WTC11 (cell line): ENCODE results near the gene NAA80. TPM values are rescaled to one million over a fixed set of nuclear protein-coding genes. Genes with fewer than 3 reads are reported as not detected.
A peak's percentile ranks its signal among the peaks of the same experiment; 100 is the strongest.
"Not testable (repeated sequence)": the region's sequence is repeated elsewhere in the genome, so short reads cannot be mapped to it uniquely, and the experiment has no call there.

Experiments used
- ATAC-seq: fragments of 200-7000 bp; cut with Tn5 transposase; 2 replicates; pipeline ENCODE4 v1.10.0; 2021; ENCODE audit warnings: mild to moderate bottlenecking, moderate library complexity
- CTCF ChIA-PET: fragments of 300-600 bp; sonication (Branson Sonifier 250); formaldehyde crosslinking; loops from one replicate; lab custom pipeline; 2021; ENCODE audit warnings: antibody characterized with exemption; lab: Charles Lee
- POLR2A ChIA-PET: fragments of 350-600 bp; sonication (Branson Sonifier 250); formaldehyde crosslinking; loops from one replicate; lab custom pipeline; 2021; ENCODE audit warnings: antibody characterized with exemption; lab: Charles Lee
- DNase-seq: peaks from one replicate; pipeline ENCODE4 v3.0.0; 2021; ENCODE audit warnings: low spot score
- H3K27ac Mint-ChIP-seq: 2 replicates; pipeline ENCODE4 v1.8.0; 2021; ENCODE audit warnings: mixed read lengths
- H3K27me3 Mint-ChIP-seq: 2 replicates; pipeline ENCODE4 v1.8.0; 2021; ENCODE audit warnings: low read depth, mild to moderate bottlenecking, moderate library complexity, mixed read lengths
- H3K36me3 Mint-ChIP-seq: 2 replicates; pipeline ENCODE4 v1.8.0; 2021; ENCODE audit warnings: mixed read lengths
- H3K4me1 Mint-ChIP-seq: 2 replicates; pipeline ENCODE4 v1.8.0; 2022; ENCODE audit warnings: mixed read lengths
- H3K4me3 Mint-ChIP-seq: 2 replicates; pipeline ENCODE4 v1.8.0; 2021; ENCODE audit warnings: mild to moderate bottlenecking, moderate library complexity, mixed read lengths
- H3K9me3 Mint-ChIP-seq: 2 replicates; pipeline ENCODE4 v1.8.0; 2021; ENCODE audit warnings: mixed read lengths
- CBFB ChIP-seq: sonication (generic); formaldehyde crosslinking; IDR thresholded peaks from 2 replicates; pipeline ENCODE4 v1.8.1; 2022; ENCODE audit warnings: mild to moderate bottlenecking, low read depth, missing genetic modification reagents
- CREM ChIP-seq: sonication (generic); formaldehyde crosslinking; IDR thresholded peaks from 2 replicates; pipeline ENCODE4 v1.8.1; 2022; ENCODE audit warnings: mild to moderate bottlenecking, missing genetic modification reagents, moderate library complexity
- ESRRA ChIP-seq: sonication (generic); formaldehyde crosslinking; IDR thresholded peaks from 2 replicates; pipeline ENCODE4 v1.8.1; 2022; ENCODE audit warnings: mild to moderate bottlenecking, missing genetic modification reagents, borderline replicate concordance
- ETV6 ChIP-seq: sonication (generic); formaldehyde crosslinking; IDR thresholded peaks from 2 replicates; pipeline ENCODE4 v1.8.1; 2022; ENCODE audit warnings: mild to moderate bottlenecking, missing genetic modification reagents
- HMGA2 ChIP-seq: fragments of 250-450 bp; sonication (Bioruptor Pico); IDR thresholded peaks from 2 replicates; pipeline ENCODE4 v1.4.0; 2021; ENCODE audit warnings: mild to moderate bottlenecking, moderate library complexity
- RELA ChIP-seq: sonication (generic); formaldehyde crosslinking; IDR thresholded peaks from 2 replicates; pipeline ENCODE4 v1.8.1; 2022; ENCODE audit warnings: missing genetic modification reagents, mild to moderate bottlenecking, borderline replicate concordance
- RORB ChIP-seq: fragments of 250-450 bp; sonication (Bioruptor Pico); IDR thresholded peaks from 2 replicates; pipeline ENCODE4 v1.9.0; 2021; ENCODE audit warnings: mild to moderate bottlenecking
- ZNF121 ChIP-seq: sonication (generic); formaldehyde crosslinking; IDR thresholded peaks from 2 replicates; pipeline ENCODE4 v1.8.0; 2023; ENCODE audit warnings: missing genetic modification reagents
- ZNF138 ChIP-seq: sonication (generic); formaldehyde crosslinking; conservative IDR thresholded peaks from 2 replicates; pipeline ENCODE4 v1.8.1; 2022; ENCODE audit warnings: mild to moderate bottlenecking, moderate library complexity, missing genetic modification reagents
- ZNF219 ChIP-seq: sonication (generic); formaldehyde crosslinking; IDR thresholded peaks from 2 replicates; pipeline ENCODE4 v1.8.0; 2023; ENCODE audit warnings: missing genetic modification reagents, mild to moderate bottlenecking, borderline replicate concordance
- ZNF263 ChIP-seq: sonication (generic); formaldehyde crosslinking; IDR thresholded peaks from 2 replicates; pipeline ENCODE4 v1.8.1; 2022; ENCODE audit warnings: low read depth, mild to moderate bottlenecking, moderate library complexity, missing genetic modification reagents
- ZNF317 ChIP-seq: sonication (generic); formaldehyde crosslinking; IDR thresholded peaks from 2 replicates; pipeline ENCODE4 v1.8.1; 2023; ENCODE audit warnings: low read depth, mild to moderate bottlenecking, moderate library complexity, missing genetic modification reagents, borderline replicate concordance
- ZNF396 ChIP-seq: fragments of 250-450 bp; sonication (Bioruptor Pico); IDR thresholded peaks from 2 replicates; pipeline ENCODE4 v1.8.0; 2021; ENCODE audit warnings: mild to moderate bottlenecking, moderate library complexity, borderline replicate concordance
- total RNA-seq: library from RNA; stranded (reverse); gene quantifications from 3 replicates; pipeline ENCODE4 v1.2.3, GENCODE V29; 2021
- TF ChIP-seq, protein P1 (sequence below): sonication (generic); formaldehyde crosslinking; IDR thresholded peaks from 2 replicates; pipeline ENCODE4 v1.8.1; 2022; ENCODE audit warnings: mild to moderate bottlenecking, moderate library complexity, missing genetic modification reagents
- TF ChIP-seq, protein P2 (sequence below): sonication (generic); formaldehyde crosslinking; IDR thresholded peaks from 2 replicates; pipeline ENCODE4 v1.8.1; 2023; ENCODE audit warnings: mild to moderate bottlenecking, missing genetic modification reagents, borderline replicate concordance
- TF ChIP-seq, protein P3 (sequence below): sonication (generic); formaldehyde crosslinking; IDR thresholded peaks from 2 replicates; pipeline ENCODE4 v1.8.0; 2022; ENCODE audit warnings: mild to moderate bottlenecking, missing genetic modification reagents
- TF ChIP-seq, protein P4 (sequence below): fragments of 250-450 bp; sonication (Bioruptor Pico); IDR thresholded peaks from 2 replicates; pipeline ENCODE4 v1.9.0; 2021; ENCODE audit warnings: mild to moderate bottlenecking
- TF ChIP-seq, protein P5 (sequence below): sonication (generic); formaldehyde crosslinking; IDR thresholded peaks from 2 replicates; pipeline ENCODE4 v1.8.0; 2023; ENCODE audit warnings: missing genetic modification reagents
- TF ChIP-seq, protein P6 (sequence below): sonication (generic); formaldehyde crosslinking; IDR thresholded peaks from 2 replicates; pipeline ENCODE4 v1.8.1; 2023; ENCODE audit warnings: mild to moderate bottlenecking, missing genetic modification reagents, moderate library complexity

NAA80 gene
- total RNA-seq, 1 experiment from 2014 or later, result 17.3 TPM

DNA sequence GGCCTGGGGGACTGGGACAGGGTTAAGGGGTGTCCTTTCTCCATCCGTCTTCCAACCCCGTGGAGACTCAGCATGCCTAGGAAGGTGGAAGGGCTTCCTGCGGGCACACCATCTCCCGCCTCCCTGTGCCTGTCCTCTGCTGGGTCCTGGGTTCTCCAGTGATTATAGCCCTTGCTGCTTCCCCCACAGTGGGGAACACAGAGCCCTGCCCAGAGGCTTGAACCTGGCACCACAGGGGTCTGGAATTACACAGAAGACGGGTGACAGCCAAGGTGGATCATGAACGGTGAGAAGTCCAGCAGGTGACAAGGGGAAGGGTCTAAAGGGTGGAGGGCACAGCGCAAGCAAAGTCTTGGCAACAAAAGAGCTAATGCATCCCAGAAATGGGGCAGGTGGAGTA lies 36.4 kb downstream of the NAA80 start:
- no peak overlapping the region for H3K27ac Mint-ChIP-seq
- H3K36me3 Mint-ChIP-seq, result peaks cover 2% of the 10 kb centered on the region; the same call in 1 of the 2 replicates
- POLR2A ChIA-PET, result no interaction called here
- DNase-seq, result no peak
- H3K4me3 Mint-ChIP-seq, result no peak overlapping the region
- no peaks in the 10 kb centered on the region for H3K9me3 Mint-ChIP-seq
- H3K4me1 Mint-ChIP-seq, result peaks cover 44% of the 10 kb centered on the region
- CTCF ChIA-PET, result interaction anchor here (0.6 to 4.4 kb wide), 11 partner anchors 13 to 1938 kb away, joined by 3 to 73 read pairs (median 10); partner anchors contain the start of genes GNAT1 and HYAL1
- no peak for ATAC-seq
- no peaks in the 10 kb centered on the region; the same call in 1 of the 2 replicates for H3K27me3 Mint-ChIP-seq
- TF ChIP-seq RORB (CRISPR knock-in tag), result no peak
- no peak for TF ChIP-seq CBFB (CRISPR knock-in tag)
- no peak for TF ChIP-seq RELA
- no peak for TF ChIP-seq ZNF219 (CRISPR knock-in tag)
- no peak for TF ChIP-seq ZNF317 (CRISPR knock-in tag)
- TF ChIP-seq, protein P1, sequence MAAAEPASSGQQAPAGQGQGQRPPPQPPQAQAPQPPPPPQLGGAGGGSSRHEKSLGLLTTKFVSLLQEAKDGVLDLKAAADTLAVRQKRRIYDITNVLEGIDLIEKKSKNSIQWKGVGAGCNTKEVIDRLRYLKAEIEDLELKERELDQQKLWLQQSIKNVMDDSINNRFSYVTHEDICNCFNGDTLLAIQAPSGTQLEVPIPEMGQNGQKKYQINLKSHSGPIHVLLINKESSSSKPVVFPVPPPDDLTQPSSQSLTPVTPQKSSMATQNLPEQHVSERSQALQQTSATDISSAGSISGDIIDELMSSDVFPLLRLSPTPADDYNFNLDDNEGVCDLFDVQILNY (CRISPR knock-in tag), result no peak
- TF ChIP-seq HMGA2, result no peak
- TF ChIP-seq, protein P2, sequence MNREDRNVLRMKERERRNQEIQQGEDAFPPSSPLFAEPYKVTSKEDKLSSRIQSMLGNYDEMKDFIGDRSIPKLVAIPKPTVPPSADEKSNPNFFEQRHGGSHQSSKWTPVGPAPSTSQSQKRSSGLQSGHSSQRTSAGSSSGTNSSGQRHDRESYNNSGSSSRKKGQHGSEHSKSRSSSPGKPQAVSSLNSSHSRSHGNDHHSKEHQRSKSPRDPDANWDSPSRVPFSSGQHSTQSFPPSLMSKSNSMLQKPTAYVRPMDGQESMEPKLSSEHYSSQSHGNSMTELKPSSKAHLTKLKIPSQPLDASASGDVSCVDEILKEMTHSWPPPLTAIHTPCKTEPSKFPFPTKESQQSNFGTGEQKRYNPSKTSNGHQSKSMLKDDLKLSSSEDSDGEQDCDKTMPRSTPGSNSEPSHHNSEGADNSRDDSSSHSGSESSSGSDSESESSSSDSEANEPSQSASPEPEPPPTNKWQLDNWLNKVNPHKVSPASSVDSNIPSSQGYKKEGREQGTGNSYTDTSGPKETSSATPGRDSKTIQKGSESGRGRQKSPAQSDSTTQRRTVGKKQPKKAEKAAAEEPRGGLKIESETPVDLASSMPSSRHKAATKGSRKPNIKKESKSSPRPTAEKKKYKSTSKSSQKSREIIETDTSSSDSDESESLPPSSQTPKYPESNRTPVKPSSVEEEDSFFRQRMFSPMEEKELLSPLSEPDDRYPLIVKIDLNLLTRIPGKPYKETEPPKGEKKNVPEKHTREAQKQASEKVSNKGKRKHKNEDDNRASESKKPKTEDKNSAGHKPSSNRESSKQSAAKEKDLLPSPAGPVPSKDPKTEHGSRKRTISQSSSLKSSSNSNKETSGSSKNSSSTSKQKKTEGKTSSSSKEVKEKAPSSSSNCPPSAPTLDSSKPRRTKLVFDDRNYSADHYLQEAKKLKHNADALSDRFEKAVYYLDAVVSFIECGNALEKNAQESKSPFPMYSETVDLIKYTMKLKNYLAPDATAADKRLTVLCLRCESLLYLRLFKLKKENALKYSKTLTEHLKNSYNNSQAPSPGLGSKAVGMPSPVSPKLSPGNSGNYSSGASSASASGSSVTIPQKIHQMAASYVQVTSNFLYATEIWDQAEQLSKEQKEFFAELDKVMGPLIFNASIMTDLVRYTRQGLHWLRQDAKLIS, result no peak
- TF ChIP-seq, protein P3, sequence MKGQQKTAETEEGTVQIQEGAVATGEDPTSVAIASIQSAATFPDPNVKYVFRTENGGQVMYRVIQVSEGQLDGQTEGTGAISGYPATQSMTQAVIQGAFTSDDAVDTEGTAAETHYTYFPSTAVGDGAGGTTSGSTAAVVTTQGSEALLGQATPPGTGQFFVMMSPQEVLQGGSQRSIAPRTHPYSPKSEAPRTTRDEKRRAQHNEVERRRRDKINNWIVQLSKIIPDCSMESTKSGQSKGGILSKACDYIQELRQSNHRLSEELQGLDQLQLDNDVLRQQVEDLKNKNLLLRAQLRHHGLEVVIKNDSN (CRISPR knock-in tag), result no peak

DNA sequence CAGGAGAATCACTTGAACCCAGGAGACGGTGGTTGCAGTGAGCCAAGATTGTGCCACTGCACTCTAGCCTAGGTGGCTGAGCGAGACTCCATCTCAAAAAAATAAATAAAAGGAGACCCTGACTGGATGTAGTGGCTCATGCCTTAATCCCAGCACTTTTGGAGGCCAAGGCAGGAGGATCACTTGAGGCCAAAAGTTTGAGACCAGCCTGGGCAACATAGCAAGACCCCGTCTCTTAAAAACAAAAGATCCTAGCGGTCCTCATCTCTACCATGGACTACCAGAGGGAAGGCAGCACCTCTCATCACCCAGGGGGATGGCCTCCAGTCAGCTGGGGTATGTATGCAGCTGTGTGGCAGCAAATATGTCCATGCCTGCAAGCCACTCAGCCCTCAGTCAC lies 37.0 kb downstream of the NAA80 start:
- H3K4me1 Mint-ChIP-seq, result peaks cover 42% of the 10 kb centered on the region
- H3K36me3 Mint-ChIP-seq, H3K9me3 Mint-ChIP-seq: not testable (repeated sequence)
- peak; percentile 77; the same call in 1 of the 2 replicates for TF ChIP-seq ZNF121 (CRISPR knock-in tag)
- TF ChIP-seq, all 79 proteins: peak for 1; not testable (repeated sequence) for 78
- H3K27me3 Mint-ChIP-seq, ATAC-seq, H3K4me3 Mint-ChIP-seq, H3K27ac Mint-ChIP-seq, DNase-seq, POLR2A ChIA-PET: not testable (repeated sequence)
- CTCF ChIA-PET, result interaction anchor here (3.5 kb wide), 1 partner anchor 68 kb away, joined by 61 read pairs; the partner anchor contains the start of gene GNAT1

DNA sequence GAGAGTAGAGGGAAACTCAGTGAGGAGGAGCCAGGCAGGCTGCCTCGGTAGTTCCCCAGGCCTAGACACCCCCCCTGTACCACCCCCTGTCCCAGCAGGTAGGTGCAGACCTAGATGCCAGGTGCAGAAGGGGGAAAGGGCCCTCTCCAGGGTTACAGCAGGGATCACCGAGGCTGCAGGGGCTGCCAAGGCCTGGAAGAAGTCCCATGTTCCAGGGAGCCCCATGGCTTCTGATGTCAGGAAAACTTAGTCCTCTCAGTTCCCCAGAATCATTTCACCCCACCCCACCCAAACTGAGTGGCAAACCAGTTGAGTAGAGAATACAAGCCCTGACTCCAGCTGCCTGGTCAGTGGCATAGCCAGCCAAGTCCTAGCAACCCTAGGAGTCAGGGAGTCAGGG lies 37.7 kb downstream of the NAA80 start:
- peaks cover 12% of the 10 kb centered on the region for H3K36me3 Mint-ChIP-seq
- TF ChIP-seq ZNF396 (CRISPR knock-in tag) (no peak), ESRRA (CRISPR knock-in tag) (no peak), ZNF138 (CRISPR knock-in tag) (no peak), CREM (CRISPR knock-in tag) (no peak), ETV6 (CRISPR knock-in tag) (no peak), ZNF263 (CRISPR knock-in tag) (no peak)
- TF ChIP-seq, protein P4, sequence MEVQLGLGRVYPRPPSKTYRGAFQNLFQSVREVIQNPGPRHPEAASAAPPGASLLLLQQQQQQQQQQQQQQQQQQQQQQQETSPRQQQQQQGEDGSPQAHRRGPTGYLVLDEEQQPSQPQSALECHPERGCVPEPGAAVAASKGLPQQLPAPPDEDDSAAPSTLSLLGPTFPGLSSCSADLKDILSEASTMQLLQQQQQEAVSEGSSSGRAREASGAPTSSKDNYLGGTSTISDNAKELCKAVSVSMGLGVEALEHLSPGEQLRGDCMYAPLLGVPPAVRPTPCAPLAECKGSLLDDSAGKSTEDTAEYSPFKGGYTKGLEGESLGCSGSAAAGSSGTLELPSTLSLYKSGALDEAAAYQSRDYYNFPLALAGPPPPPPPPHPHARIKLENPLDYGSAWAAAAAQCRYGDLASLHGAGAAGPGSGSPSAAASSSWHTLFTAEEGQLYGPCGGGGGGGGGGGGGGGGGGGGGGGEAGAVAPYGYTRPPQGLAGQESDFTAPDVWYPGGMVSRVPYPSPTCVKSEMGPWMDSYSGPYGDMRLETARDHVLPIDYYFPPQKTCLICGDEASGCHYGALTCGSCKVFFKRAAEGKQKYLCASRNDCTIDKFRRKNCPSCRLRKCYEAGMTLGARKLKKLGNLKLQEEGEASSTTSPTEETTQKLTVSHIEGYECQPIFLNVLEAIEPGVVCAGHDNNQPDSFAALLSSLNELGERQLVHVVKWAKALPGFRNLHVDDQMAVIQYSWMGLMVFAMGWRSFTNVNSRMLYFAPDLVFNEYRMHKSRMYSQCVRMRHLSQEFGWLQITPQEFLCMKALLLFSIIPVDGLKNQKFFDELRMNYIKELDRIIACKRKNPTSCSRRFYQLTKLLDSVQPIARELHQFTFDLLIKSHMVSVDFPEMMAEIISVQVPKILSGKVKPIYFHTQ (CRISPR knock-in tag), result no peak
- TF ChIP-seq, protein P5, sequence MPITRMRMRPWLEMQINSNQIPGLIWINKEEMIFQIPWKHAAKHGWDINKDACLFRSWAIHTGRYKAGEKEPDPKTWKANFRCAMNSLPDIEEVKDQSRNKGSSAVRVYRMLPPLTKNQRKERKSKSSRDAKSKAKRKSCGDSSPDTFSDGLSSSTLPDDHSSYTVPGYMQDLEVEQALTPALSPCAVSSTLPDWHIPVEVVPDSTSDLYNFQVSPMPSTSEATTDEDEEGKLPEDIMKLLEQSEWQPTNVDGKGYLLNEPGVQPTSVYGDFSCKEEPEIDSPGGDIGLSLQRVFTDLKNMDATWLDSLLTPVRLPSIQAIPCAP (CRISPR knock-in tag), result no peak
- TF ChIP-seq, protein P6, sequence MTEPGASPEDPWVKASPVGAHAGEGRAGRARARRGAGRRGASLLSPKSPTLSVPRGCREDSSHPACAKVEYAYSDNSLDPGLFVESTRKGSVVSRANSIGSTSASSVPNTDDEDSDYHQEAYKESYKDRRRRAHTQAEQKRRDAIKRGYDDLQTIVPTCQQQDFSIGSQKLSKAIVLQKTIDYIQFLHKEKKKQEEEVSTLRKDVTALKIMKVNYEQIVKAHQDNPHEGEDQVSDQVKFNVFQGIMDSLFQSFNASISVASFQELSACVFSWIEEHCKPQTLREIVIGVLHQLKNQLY (CRISPR knock-in tag), result no peak
- ChIA-PET POLR2A (interaction anchor here (0.6 kb wide), 1 partner anchor 406 kb away, joined by 3 read pairs; no protein-coding TSS in a partner anchor), CTCF (interaction anchor here (2.8 to 7.6 kb wide), 6 partner anchors 12 to 69 kb away, joined by 17 to 151 read pairs (median 76); partner anchors contain the start of gene SEMA3B)
- no peak for DNase-seq
- no peak for ATAC-seq
- H3K27ac Mint-ChIP-seq, result no peak overlapping the region
- no peaks in the 10 kb centered on the region; the same call in 1 of the 2 replicates for H3K27me3 Mint-ChIP-seq
- peaks cover 37% of the 10 kb centered on the region for H3K4me1 Mint-ChIP-seq
- 0 out of 2 replicates have a peak overlapping the region, but pooled peaks have one; percentile 64 for H3K4me3 Mint-ChIP-seq
- H3K9me3 Mint-ChIP-seq, result no peaks in the 10 kb centered on the region
